ENCODE results near the gene HACD2.
"Not testable (repeated sequence)": the region's sequence is repeated elsewhere in the genome, so short reads cannot be mapped to it uniquely, and the experiment has no call there.

The HACD2 gene

GRCh38 chr3:123621186-123621849 is 36.5 kb upstream of the HACD2 start:
- H3K4me3 ChIP-seq (ENCODE audit: low read depth, low read length) = no peak overlapping the region
- DNase-seq (ENCODE audit: low read depth) = no peak

GRCh38 chr3:123620343-123620742 is 35.5 kb upstream of the HACD2 start:
- TF ChIP-seq CTCF (IDR thresholded peaks at IDR 0.05; ENCODE audit: insufficient read depth, low read depth, low read length, missing control alignments) = no peak

More at GRCh38 chr3:123621186-123621849, 36.5 kb upstream of the HACD2 start:
- no peak for TF ChIP-seq CTCF (IDR thresholded peaks at IDR 0.05; ENCODE audit: insufficient read depth, low read depth, low read length, missing control alignments)

GRCh38 chr3:123618768-123619484 is 34.1 kb upstream of the HACD2 start:
- no peak overlapping the region for H3K4me3 ChIP-seq (ENCODE audit: low read depth, low read length)
- DNase-seq (ENCODE audit: low read depth) = no peak
- no peak for TF ChIP-seq CTCF (IDR thresholded peaks at IDR 0.05; ENCODE audit: insufficient read depth, low read depth, low read length, missing control alignments)

More at GRCh38 chr3:123620343-123620742, 35.5 kb upstream of the HACD2 start:
- DNase-seq (ENCODE audit: low read depth) = no peak
- no peak overlapping the region for H3K4me3 ChIP-seq (ENCODE audit: low read depth, low read length)

- DNase-seq (ENCODE audit: low read depth) = no peak
- TF ChIP-seq CTCF (IDR thresholded peaks at IDR 0.05; ENCODE audit: insufficient read depth, low read depth, low read length, missing control alignments) = no peak
- no peak overlapping the region for H3K4me3 ChIP-seq (ENCODE audit: low read depth, low read length)
Measured at GRCh38 chr3:123618076-123618708, 33.3 kb upstream of the HACD2 start.

- no peak for TF ChIP-seq CTCF (IDR thresholded peaks at IDR 0.05; ENCODE audit: insufficient read depth, low read depth, low read length, missing control alignments)
- DNase-seq (ENCODE audit: low read depth) = no peak
- H3K4me3 ChIP-seq (ENCODE audit: low read depth, low read length) = no peak overlapping the region
Measured at GRCh38 chr3:123616593-123616992, 31.7 kb upstream of the HACD2 start.

- H3K4me3 ChIP-seq (ENCODE audit: low read depth, low read length) = no peak overlapping the region
- no peak for DNase-seq (ENCODE audit: low read depth)
- TF ChIP-seq CTCF (IDR thresholded peaks at IDR 0.05; ENCODE audit: insufficient read depth, low read depth, low read length, missing control alignments) = no peak
Measured at GRCh38 chr3:123613543-123613942, 28.7 kb upstream of the HACD2 start.

- DNase-seq (ENCODE audit: low read depth); H3K4me3 ChIP-seq (ENCODE audit: low read depth, low read length): not testable (repeated sequence)
Measured at GRCh38 chr3:123611674-123612073, 26.8 kb upstream of the HACD2 start.

All from GM12865 (cell line).